HL-60/S4 treated with phorbol 12-myristate 13-acetate at 8.2 ng/mL for 4 days and 3 days (cell line): Measurements from ENCODE around the gene MAPRE3.

Source experiments
- in situ Hi-C: fragments of 300-500 bp; cut with MboI; formaldehyde crosslinking; loops from 2 replicates; pipeline ENCODE4 v1.15.0; 2022; ENCODE audit warnings: low sequenced_read_pairs

MAPRE3 gene

DNA sequence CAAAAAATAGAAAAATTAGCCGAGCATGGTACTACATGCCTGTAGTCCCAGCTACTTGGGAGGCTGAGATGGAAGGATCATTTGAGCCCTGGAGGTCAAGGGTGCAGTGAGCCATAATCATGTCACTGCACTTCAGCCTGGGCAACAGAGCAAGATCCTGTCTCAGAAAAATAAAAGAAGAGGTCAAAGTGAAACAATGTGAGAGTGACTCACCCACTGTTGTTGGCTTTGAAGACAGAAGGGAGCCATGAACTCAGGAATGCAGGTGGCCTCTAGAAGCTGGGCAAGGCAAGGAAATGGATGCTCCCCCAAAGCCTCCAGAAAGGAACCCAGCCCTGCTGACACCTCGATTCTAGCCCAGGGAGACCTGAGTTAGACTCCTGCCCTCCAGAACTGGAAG is 58.6 kb downstream of the MAPRE3 start:
- in situ Hi-C loops = no loop called here

DNA sequence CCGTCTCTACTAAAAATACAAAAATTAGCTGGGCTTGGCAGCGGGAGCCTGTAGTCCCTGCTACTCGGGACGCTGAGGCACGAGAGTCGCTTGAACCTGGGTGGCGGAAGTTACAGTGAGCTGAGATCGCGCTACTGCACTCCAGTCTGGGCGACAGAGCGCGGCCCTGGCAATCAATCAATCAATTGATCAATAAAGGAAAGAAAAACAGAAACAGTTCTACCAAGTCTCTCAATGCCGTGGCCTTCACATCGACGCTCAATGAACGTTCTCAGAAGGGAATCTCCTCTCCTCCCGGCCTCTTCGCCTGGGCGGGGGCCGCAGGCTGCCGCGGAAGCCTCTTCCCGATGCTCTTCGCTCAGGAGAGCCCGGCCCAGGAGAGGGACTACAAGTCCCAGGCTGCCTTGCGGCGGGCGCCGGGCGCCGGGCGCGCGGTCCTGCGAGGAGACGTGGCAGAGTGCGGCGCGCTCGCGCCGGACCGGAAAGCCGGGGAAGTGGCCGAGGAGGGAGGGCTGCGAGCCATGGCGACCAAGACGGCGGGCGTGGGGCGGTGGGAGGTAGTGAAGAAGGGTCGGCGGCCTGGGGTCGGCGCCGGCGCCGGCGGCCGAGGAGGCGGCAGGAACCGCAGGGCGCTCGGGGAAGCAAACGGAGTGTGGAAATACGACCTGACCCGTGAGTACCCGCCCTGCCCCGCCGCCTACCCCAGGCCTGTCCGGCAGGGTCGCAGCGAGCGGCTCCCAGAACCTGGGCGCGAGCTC is 62.2 kb downstream of the MAPRE3 start, which contains the start of gene TMEM214:
Gene TMEM214, plus strand, starts transcription at position 471 of the 758 bp plus-strand sequence. Its CDS starts 51 bp downstream, at position 522.
- in situ Hi-C loops = no loop called here

DNA sequence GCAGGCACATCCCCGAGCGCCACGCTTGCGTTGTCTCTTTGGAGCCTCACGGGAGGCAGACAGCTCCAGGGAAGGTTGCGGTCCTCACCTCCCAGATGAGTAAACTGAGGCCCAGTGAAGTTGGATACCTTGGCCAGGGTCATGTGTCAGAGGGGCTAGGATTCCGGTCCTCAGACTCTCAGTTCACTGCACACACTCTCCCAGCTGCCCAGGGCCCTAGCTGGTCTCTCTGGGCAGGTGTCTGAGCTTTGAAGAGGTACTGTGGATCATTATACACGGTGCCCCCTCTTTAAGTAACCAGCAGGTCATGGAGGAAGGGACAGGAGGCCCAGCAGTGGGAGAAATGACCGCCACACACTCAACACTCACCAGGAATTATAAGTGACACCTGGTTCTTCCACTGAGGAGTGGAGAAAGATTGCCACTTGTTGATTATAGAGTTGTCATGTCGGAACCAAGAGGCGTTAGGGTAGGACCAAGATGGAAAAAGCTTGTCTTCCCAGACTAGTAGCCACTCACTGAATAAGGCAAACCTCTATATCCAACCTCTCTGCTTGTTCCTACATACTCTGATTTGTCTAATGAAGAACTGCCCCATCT is 62.9 kb downstream of the MAPRE3 start:
- in situ Hi-C loops = no loop called here

DNA sequence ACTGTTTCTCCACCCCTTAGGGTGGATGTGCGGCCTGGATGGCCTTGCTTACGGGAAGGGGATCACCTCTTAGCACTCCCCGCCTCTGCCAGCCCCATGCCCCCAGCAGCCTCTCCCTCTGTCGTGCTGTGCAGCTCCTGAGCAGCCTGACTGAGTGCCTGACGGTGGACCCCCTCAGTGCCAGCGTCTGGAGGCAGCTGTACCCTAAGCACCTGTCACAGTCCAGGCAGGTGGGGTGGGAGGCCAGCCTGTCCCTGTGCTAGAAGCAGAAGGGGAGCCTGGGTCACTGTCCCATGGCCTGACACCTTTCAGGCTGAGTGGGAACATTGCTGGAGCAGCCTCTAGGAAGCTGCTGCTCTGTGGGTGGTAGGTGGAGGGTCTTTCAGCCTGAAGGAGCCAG is 67.6 kb downstream of the MAPRE3 start:
- in situ Hi-C loops = no loop called here

DNA sequence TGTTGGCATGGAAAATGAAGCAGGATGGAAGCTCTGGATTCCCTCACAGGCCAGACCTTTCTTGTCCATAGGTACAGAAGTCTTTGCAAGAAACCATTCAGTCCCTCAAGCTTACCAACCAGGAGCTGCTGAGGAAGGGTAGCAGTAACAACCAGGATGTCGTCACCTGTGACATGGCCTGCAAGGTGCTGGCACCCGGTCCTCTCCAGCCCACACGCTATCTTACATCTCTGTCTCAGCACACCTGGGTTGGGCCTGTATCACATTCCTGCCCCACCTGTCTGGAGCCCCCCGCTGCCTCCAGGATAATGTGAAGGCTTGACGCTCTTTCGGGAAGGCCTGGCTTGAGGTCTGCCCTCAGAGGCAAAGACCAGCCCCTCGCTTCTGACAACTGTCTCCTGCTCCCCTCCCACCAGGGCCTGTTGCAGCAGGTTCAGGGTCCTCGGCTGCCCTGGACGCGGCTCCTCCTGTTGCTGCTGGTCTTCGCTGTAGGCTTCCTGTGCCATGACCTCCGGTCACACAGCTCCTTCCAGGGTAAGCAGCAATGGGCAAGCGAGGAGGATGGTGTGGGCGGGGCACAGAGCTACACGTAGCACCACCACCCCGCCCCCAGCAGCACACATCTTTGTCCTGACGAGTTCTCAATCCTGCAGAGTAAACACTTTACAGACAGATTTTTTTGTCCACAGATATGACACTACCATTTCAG is 68.3 kb downstream of the MAPRE3 start:
- in situ Hi-C loops = no loop called here

DNA sequence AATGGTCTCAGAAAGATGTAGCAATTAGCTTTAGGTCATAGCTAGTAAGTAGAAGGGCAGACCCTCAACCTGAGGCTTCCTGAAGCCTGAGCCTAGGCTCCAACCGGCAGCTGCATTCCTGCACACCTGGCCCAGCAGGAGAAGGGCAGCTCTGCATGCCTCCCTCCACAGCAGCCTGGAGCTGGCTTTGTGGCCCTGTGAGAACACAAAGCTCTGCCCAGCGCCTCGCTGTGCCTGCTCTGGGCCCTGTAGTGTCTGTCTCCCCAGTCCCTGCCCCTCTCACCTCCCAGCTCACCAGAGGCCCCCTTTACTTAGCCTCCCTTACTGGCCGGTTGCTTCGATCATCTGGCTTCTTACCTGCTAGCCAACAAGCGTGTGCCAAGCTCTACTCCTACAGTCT is 69.0 kb downstream of the MAPRE3 start:
- in situ Hi-C loops = no loop called here

DNA sequence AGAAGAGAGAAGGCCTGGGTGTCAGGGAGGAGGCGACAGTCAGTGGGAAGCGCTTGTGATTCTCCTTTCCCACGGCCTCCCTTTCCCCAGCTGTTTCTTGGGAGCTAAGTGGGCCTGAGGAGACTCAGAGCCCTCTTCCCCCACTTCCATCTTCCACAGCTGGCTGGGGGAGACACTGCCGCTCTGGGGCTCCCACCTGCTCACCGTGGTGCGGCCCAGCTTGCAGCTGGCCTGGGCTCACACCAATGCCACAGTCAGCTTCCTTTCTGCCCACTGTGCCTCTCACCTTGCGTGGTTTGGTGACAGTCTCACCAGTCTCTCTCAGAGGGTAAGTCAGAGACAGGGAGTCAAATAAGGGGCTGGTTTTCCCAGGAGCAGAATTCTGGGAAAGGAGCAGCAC is 69.4 kb downstream of the MAPRE3 start:
- in situ Hi-C loops = no loop called here

DNA sequence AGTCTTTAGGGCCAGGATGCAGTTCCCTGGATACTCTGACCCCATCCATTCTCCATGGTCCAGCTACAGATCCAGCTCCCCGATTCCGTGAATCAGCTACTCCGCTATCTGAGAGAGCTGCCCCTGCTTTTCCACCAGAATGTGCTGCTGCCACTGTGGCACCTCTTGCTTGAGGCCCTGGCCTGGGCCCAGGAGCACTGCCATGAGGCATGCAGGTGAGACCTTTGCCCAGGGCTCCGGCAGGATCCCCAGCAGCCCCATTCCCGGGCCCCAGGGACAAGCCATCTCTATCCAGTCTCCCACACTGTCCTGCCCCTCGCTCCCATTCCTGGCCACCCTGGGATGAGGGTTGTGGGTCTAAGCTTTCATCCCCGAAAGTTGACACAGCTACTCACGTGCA is 69.8 kb downstream of the MAPRE3 start:
- in situ Hi-C loops = no loop called here

DNA sequence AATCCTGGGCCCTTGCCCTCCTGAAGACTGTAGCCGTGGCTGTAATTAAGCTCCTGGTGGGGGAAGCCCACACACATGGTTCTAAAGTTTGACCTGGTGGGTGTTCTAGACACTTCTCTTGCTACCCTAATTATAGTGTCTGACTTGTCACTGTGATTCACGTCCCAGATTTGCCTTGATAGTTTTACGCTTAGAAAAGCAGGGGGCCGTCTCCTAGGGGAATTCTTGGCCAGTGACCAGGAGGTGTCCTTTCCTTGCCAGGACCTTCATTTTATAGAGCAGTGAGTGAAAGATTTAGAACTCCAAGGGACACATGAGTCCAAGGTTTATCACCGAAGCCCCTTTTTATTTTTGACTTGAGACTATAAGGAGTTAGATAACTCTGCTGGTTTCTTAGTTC is 71.3 kb downstream of the MAPRE3 start:
- in situ Hi-C loops = no loop called here

DNA sequence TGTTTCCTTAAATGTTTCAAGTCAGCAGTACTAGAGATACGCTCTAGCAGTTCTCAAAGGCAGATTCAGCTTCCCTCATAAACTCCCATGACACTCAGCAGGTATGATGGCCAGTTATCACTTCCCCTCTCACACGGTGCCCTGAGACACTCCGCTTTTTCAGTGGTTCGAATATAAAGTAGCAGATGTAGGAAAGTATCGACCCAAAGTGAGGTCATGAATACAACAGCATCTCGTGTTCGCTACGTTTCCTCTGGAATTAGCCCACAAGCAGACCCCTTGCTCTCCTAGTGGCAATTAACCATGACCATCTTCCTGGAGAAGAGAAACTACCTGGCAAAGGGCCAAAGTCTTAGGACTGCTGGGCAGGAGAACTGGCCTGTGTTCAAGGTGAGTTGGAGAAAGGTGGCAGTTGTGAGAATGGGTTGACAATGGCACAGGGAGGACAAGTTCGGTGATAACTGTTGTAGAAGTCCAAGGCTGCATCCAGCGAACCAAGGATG is 71.8 kb downstream of the MAPRE3 start:
- in situ Hi-C loops = no loop called here

DNA sequence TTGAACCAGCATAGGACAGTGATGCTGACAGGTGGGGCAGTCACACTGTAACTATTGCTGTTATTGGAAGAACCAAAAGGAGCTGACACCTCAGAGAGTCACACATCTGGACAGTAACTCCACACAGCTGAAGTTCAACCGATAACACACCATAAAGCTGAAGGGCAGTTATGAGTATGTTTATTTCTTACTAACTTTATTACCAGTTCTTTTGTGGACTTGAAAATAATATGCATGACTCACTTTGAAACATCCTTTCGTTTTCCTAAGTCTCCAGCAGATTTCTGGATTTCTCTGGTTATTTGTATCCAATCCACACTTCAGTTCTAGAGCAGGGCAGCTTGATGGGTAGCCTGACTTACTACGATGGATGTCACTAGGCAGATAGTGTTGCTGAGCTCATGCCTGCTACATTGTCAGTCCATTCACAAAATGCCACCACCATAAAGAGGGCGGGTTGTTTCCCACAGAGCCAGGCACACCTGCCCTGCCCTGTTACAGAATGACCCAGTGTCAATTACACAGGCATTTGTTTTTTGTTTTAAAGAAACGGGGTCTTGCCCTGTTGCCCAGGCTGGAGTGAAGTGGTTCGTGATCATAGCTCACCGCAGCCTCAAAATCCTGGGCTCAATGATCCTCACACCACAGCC is 72.7 kb downstream of the MAPRE3 start:
- in situ Hi-C loops = no loop called here

DNA sequence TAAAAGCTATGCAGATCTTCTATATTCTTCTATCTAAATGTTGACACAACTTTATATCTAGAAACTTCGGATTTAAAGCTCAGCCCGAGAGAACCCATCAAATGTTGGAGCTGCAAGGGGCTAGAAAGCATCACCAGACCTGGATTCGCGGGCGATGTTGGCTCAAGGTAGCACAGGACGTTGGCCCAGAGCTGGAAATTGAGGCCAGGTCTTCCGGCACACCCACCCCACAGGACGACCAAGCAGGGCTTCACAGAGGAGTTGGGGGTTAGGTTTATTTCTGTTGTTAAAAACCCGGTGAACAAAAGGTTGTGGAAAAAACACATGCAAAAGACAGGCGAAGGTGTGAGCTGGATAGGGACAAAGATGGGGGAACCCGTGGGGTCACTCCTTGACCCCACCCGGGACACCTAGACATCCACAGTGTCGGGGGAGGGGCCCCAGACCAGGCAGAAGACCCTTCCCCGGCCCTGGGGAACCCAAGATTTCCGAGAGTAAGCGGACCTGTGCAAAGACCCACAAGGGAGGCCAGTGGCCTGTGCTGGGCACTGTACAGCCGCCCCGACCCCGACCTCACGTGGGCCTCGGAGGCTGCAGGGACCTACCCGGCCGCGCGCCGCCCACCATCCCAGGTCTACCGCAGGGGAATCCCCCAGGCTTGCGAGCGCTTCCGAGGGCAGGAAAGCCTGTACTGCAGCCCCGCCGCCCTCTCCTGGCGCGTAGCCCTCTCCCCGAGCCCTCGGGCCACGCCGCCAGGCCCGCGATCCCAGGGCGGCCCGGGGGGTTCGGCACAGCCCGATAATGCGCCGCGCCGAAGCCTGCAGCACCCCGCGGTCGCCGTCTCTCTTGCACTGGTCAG is 79.2 kb downstream of the MAPRE3 start:
- in situ Hi-C loops = no loop called here

DNA sequence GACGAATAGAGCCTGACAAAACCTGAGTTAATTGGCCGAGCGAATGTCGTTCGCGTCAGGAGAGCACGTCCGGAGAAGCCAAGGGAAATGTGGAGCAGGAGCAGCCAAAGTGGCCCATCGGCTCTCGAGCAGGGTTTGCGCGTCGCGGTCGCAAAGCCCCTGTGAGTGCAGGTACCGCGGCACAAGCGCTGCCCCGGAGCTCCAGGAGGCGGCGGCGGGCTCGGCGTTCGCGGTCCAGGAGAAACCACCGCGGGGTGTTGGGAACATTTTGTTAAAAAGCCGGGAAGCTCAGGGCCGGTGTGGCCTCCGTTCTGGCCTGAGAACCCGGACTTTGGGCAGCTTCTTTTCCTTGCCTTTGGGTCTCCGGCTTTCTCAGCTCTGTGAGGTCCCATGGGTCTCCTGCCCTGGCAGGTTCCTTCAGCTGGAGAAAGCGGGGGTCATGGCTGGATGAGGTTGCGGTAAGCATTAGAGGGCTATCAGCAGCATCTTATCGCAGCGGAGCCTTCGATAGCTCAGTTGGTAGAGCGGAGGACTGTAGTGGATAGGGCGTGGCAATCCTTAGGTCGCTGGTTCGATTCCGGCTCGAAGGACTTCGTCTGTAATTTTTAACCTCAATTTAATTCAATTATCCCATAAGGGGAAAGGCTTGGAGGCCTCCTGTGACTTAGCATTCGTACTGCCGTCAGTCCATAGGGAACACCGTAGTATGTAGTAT is 80.0 kb downstream of the MAPRE3 start:
- in situ Hi-C loops = no loop called here

DNA sequence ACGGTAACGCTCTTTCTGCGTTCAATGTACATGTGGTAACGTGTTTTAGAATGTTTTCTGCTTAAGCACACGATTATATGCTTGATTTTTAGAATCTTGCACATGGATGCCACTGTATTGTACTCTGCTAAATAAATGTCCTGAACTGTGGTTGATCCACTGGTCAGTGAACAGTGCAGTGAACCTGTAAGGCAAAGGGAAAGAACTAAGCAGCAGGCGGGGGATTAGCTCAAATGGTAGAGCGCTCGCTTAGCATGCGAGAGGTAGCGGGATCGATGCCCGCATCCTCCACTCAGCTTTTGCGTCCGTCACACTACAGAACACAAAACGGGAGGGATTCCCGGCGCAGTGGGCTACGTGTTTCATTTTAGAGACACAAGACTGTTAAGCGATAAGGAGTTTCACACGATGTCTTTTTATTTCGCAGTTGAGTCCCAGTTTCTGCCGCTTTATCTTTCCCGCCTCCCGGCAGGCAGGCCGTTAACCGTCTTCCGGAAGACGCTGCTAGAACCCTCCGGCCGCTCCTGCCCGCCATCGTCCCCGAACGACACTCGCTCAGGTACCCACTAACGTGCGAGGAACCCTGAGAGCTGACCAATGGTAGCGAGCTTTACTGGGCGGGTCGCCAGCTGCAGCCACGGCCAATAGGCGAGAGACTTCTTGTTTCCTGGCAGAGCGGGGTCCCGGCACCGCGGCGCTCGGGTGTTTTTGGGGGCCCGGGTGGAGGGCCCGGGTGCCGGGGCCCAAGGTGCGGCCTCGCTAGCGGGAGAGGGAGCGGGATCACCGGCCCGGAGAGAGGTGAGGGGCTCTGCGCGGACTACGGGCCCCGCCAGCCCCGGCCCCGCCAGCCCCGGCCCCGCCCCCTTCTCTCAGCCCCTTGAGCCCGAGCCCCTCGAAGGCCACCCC is 80.8 kb downstream of the MAPRE3 start, which contains the start of gene AGBL5:
Gene AGBL5, plus strand, starts transcription at position 673 of the 906 bp plus-strand sequence. CDS start 1,291 bp downstream, outside the sequence.
- in situ Hi-C loops = no loop called here

DNA sequence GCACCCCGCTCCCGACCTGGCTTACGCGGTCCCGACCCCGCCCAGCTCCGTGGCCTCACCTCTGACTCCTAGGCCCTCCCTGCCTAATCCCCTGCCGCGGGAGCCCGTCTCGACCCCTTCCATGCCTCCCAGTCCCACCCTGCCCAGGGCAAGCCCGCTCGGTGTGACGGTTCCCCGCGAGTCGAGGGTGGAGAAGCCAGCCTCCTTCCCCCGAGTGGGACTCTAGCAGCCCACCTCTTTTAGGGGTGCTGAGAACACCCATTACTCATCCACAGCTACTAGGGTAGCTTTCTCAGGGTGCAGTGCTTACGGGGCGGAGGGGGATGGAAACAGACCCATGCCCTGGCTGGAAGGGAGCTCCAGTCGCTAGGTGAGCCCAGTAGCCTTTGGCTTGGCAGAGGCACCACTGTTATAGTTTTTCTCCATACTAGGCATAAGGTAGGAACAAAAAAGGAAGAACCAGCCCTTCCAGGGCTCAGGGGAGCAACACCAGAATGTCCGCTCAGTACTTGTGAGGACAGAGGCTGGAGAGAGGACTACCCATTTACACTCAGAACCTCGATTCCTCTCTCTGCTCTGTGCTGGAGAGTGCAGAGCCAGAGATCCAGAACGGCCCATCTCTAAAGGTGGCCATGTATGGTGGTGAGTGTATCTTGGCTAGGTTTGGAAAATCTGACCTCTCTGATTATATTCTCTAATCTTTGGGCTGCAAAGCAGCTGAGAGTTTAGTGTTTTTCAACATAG is 81.6 kb downstream of the MAPRE3 start:
- in situ Hi-C loops = no loop called here

DNA sequence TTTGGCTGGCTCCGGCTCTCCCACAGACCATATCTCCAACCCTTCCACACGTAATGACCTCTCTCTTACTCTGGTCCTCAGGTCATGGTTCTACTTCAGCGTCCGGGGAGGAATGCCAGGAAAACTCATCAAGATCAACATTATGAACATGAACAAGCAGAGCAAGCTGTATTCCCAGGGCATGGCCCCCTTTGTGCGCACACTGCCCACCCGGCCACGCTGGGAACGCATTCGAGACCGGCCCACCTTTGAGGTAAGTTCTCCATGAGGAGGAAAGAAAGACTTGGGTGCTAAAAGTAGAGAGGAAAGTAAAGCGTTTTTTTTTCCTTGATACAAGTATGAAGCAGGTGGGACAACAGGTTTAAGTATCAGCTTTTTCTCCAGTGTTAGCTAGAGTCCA is 82.9 kb downstream of the MAPRE3 start:
- in situ Hi-C loops = no loop called here

DNA sequence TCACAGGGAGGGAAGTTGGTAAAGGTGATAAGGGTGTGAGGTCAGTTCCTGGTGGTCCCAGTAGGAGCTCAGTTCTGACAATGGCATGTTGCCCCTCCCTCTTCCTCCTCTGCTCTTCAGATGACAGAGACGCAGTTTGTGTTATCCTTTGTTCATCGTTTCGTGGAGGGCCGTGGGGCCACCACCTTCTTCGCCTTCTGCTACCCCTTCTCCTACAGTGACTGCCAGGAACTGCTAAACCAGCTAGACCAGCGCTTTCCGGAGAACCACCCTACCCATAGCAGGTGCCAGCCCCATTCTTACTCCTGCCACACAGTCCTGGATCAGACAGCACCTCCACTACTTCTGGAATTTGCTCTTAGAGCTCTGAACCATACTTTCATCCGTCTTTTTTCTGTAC is 83.3 kb downstream of the MAPRE3 start:
- in situ Hi-C loops = no loop called here

DNA sequence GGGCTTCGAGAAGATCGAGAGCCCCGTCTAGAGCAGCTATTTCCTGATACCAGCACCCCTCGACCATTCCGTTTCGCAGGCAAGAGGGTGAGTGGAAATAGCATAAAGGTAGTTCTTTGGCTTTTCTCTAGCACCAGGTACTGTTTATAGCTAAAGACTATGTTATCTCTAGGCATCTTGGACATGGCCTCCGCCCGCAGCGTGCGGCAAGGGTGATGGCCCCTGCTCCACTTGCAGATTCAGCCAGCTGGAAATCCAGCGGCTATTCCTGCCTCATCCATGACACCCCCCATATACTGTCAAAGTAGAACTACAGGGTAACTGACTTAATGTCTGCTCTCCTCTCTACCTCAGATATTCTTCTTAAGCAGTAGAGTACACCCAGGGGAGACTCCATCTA is 84.3 kb downstream of the MAPRE3 start:
- in situ Hi-C loops = no loop called here
